Keratinocyte (primary cell): ENCODE results near the gene CSTF2T. TPM values are rescaled to one million over a fixed set of nuclear protein-coding genes. Genes with fewer than 3 reads are reported as not detected.
A peak's percentile ranks its signal among the peaks of the same experiment; 100 is the strongest.

Source experiments
- DNase-seq: peaks from one replicate; pipeline ENCODE4 v3.0.0-alpha.2; 2011; ENCODE audit warnings: low read depth, missing footprints, low spot score
- FAIRE-seq: peaks from 2 replicates; lab custom pipeline; 2011; peaks lifted over from hg19 to GRCh38; lab: Jason Lieb, UNC
- H2AFZ ChIP-seq: 2 replicates; pipeline ENCODE4 v1.6.0; 2012; ENCODE audit warnings: low read length, control low read depth, inconsistent platforms; ENCODE audit not compliant: control insufficient read depth
- H3K27ac ChIP-seq: 2 replicates; pipeline ENCODE4 v1.5.1; 2011; ENCODE audit warnings: low read length; ENCODE audit not compliant: control insufficient read depth, insufficient read depth
- H3K27me3 ChIP-seq: 3 replicates; pipeline ENCODE4 v1.6.0; 2011; ENCODE audit warnings: low read length; ENCODE audit not compliant: control insufficient read depth, insufficient read depth; ENCODE audit errors: extremely low read depth
- H3K36me3 ChIP-seq, 2 experiments: 2 replicates in 1 of 2; 3 replicates in 1 of 2; pipeline ENCODE4 v1.5.1; 2011; ENCODE audit warnings: low read length in 2 of 2, mild to moderate bottlenecking in 1 of 2; ENCODE audit not compliant: control insufficient read depth in 2 of 2, insufficient read depth in 2 of 2; ENCODE audit errors: extremely low read depth in 1 of 2
- H3K4me1 ChIP-seq: 3 replicates; pipeline ENCODE4 v1.5.1; 2011; ENCODE audit warnings: low read length; ENCODE audit not compliant: control insufficient read depth, insufficient read depth; ENCODE audit errors: extremely low read depth
- H3K4me2 ChIP-seq: 3 replicates; pipeline ENCODE4 v1.6.0; 2011; ENCODE audit warnings: low read depth, low read length; ENCODE audit not compliant: control insufficient read depth, insufficient read depth; ENCODE audit errors: extremely low read depth
- H3K4me3 ChIP-seq, 3 experiments: fragments of 200-600 bp in 1 of 3; sonication (generic) in 1 of 3; 2 replicates in 2 of 3; 3 replicates in 1 of 3; pipeline ENCODE4 v1.5.1; 2011 to 2016; ENCODE audit warnings: low read length in 3 of 3, mild to moderate bottlenecking in 3 of 3, control low read depth in 2 of 3, inconsistent platforms in 1 of 3, low read depth in 1 of 3, mixed read lengths in 1 of 3, mixed run types in 1 of 3, moderate library complexity in 1 of 3; ENCODE audit not compliant: control insufficient read depth in 2 of 3, insufficient read depth in 2 of 3; ENCODE audit errors: extremely low read depth in 1 of 3
- H3K79me2 ChIP-seq: 2 replicates; pipeline ENCODE4 v1.6.0; 2012; ENCODE audit warnings: low read length; ENCODE audit not compliant: control insufficient read depth, insufficient read depth
- H3K9ac ChIP-seq: 3 replicates; pipeline ENCODE4 v1.6.0; 2011; ENCODE audit warnings: low read length; ENCODE audit not compliant: control insufficient read depth, insufficient read depth; ENCODE audit errors: extremely low read depth
- H3K9me1 ChIP-seq: 3 replicates; pipeline ENCODE4 v1.6.0; 2011; ENCODE audit warnings: low read length; ENCODE audit not compliant: control insufficient read depth, insufficient read depth; ENCODE audit errors: extremely low read depth
- H3K9me3 ChIP-seq: 2 replicates; pipeline ENCODE4 v1.5.1; 2012; ENCODE audit warnings: low read depth, low read length; ENCODE audit not compliant: control insufficient read depth
- H4K20me1 ChIP-seq: 3 replicates; pipeline ENCODE4 v1.6.0; 2011; ENCODE audit warnings: low read length; ENCODE audit not compliant: control insufficient read depth, insufficient read depth; ENCODE audit errors: extremely low read depth
- EZH2 ChIP-seq: IDR thresholded peaks from one replicate; pipeline ENCODE4 v1.6.1; 2012; ENCODE audit warnings: inconsistent platforms, mild to moderate bottlenecking, low read length, moderate library complexity
- dilution Hi-C: fragments of 300-500 bp; cut with MboI; formaldehyde crosslinking; loops from one replicate; pipeline ENCODE4 v1.7.0; 2020; ENCODE audit warnings: low sequenced_read_pairs; ENCODE audit not compliant: extremely low pct_ligation_motif_present
- polyA plus RNA-seq, 5 experiments: library from polyadenylated mRNA; depleted of rRNA in 3 of 5; stranded (reverse) in 3 of 5; stranded (forward) in 1 of 5; unstranded in 1 of 5; fragments of >200 nt; gene quantifications; 1 replicate in 1 of 5; 2 replicates in 3 of 5; 3 replicates in 1 of 5; pipeline versions ENCODE4 v1.2.1 to v1.2.3, GENCODE V29; 2011 to 2012; ENCODE audit warnings: missing spikeins in 2 of 5, low read depth in 1 of 5, low replicate concordance in 1 of 5
- TF ChIP-seq, protein P1 (sequence below), 3 experiments: IDR thresholded peaks in 1 of 3; conservative IDR thresholded peaks in 1 of 3; optimal IDR thresholded peaks in 1 of 3; 2 replicates in 2 of 3; 3 replicates in 1 of 3; pipeline versions ENCODE3 to v1.5.1; 2011; ENCODE audit warnings: low read length in 3 of 3, mild to moderate bottlenecking in 3 of 3, moderate library complexity in 2 of 3, control low read depth in 1 of 3, inconsistent platforms in 1 of 3; ENCODE audit not compliant: insufficient read depth in 2 of 3; ENCODE audit errors: extremely low read depth in 1 of 3

CSTF2T gene
- polyA plus RNA-seq, 1 donor (not counting 4 experiments of a cell fraction or from before 2014, with no cell fraction given) = 10.8 TPM

- Histone ChIP-seq H3K4me3 (no peak overlapping the region), H3K9me1 (no peaks in the 10 kb centered on the region), H3K4me2 (no peak overlapping the region), H3K9ac (no peak overlapping the region), H3K79me2 (no peaks in the 10 kb centered on the region), H4K20me1 (no peaks in the 10 kb centered on the region), H2AFZ (no peak overlapping the region), H3K27me3 (no peaks in the 10 kb centered on the region), H3K36me3 (no peaks in the 10 kb centered on the region), H3K4me1 (no peaks in the 10 kb centered on the region), H3K9me3 (no peaks in the 10 kb centered on the region), H3K27ac (no peak overlapping the region)
- dilution Hi-C loops = no loop called here
- DNase-seq (no peak), FAIRE-seq (no peak)
- no peak for TF ChIP-seq EZH2
- TF ChIP-seq, protein P1, sequence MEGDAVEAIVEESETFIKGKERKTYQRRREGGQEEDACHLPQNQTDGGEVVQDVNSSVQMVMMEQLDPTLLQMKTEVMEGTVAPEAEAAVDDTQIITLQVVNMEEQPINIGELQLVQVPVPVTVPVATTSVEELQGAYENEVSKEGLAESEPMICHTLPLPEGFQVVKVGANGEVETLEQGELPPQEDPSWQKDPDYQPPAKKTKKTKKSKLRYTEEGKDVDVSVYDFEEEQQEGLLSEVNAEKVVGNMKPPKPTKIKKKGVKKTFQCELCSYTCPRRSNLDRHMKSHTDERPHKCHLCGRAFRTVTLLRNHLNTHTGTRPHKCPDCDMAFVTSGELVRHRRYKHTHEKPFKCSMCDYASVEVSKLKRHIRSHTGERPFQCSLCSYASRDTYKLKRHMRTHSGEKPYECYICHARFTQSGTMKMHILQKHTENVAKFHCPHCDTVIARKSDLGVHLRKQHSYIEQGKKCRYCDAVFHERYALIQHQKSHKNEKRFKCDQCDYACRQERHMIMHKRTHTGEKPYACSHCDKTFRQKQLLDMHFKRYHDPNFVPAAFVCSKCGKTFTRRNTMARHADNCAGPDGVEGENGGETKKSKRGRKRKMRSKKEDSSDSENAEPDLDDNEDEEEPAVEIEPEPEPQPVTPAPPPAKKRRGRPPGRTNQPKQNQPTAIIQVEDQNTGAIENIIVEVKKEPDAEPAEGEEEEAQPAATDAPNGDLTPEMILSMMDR (optimal IDR thresholded peaks at IDR 0.05 in 1 of 3, IDR thresholded peaks at IDR 0.05 in 1 of 3, conservative IDR thresholded peaks at IDR 0.05 in 1 of 3; ENCODE audit: extremely low read depth in 1 of 3, insufficient read depth in 2 of 3, low read length in 3 of 3) = no peak
Measured at GRCh38 chr10:51724038-51724437, 24.6 kb upstream of the CSTF2T start.

DNA sequence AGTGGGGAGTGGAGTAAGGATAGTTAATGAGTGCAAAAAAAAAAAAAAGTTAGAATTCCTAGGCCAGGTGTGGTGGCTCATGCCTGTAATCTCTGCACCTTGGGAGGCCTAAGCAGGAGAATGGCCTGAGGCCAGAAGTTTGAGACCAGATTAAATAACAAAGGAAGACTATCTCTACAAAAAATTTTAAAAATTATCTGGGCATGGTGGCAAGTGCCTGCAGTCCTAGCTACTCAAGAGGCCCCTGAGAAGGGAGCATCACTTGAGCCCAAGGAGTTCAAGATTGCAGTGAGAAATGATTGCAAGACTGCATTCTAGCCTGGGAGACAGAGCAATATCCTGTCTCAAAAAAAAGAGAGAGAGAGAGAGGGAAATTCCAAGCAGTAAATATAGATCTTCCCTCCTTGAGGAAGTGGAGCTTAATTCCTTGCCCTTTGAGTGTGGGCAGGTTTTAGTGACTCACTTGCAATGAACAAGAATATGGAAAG, 19.5 kb upstream of the CSTF2T start:
- Histone ChIP-seq H3K4me1 (no peaks in the 10 kb centered on the region), H3K79me2 (no peaks in the 10 kb centered on the region), H3K9ac (no peak overlapping the region), H3K9me1 (no peaks in the 10 kb centered on the region), H3K27me3 (no peaks in the 10 kb centered on the region), H4K20me1 (no peaks in the 10 kb centered on the region), H3K4me3 (no peak overlapping the region), H3K36me3 (no peaks in the 10 kb centered on the region), H3K9me3 (no peaks in the 10 kb centered on the region), H2AFZ (no peak overlapping the region), H3K27ac (no peak overlapping the region), H3K4me2 (no peak overlapping the region)
- DNase-seq = no peak
- TF ChIP-seq, protein P1 (optimal IDR thresholded peaks at IDR 0.05 in 1 of 3, IDR thresholded peaks at IDR 0.05 in 1 of 3, conservative IDR thresholded peaks at IDR 0.05 in 1 of 3; ENCODE audit: extremely low read depth in 1 of 3, insufficient read depth in 2 of 3, low read length in 3 of 3) = no peak
- no peak for TF ChIP-seq EZH2
- dilution Hi-C loops = no loop called here
- FAIRE-seq = peak; percentile 60
